ENCODE measurements around the gene OPN3.

OPN3 gene

GRCh38 chr1:241645199-241645598 lies 5.0 kb upstream of the OPN3 start:
- DNase-seq (ENCODE audit: low read depth, low spot score), result no peak

- no peak for DNase-seq (ENCODE audit: low read depth, low spot score)
Observed at GRCh38 chr1:241644259-241644658, 4.1 kb upstream of the OPN3 start.

DNA sequence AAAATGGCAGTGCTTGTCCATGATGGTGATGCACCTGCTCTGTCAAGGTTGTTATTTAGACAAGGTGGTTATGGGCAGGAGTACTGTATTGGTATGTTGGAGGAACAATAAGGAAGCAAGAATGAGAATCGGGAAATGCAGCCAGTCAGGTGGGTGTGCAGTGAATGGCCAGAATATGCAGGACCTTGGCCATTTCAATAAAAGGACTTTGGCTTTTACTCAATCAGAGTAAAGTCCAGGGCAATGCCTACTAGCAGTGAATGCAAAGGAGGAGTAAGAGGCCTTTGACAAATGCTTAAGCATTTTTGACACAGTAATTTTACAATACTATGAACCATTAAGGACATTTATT lies 2.4 kb upstream of the OPN3 start:
- DNase-seq (ENCODE audit: low read depth, low spot score), result no peak

DNA sequence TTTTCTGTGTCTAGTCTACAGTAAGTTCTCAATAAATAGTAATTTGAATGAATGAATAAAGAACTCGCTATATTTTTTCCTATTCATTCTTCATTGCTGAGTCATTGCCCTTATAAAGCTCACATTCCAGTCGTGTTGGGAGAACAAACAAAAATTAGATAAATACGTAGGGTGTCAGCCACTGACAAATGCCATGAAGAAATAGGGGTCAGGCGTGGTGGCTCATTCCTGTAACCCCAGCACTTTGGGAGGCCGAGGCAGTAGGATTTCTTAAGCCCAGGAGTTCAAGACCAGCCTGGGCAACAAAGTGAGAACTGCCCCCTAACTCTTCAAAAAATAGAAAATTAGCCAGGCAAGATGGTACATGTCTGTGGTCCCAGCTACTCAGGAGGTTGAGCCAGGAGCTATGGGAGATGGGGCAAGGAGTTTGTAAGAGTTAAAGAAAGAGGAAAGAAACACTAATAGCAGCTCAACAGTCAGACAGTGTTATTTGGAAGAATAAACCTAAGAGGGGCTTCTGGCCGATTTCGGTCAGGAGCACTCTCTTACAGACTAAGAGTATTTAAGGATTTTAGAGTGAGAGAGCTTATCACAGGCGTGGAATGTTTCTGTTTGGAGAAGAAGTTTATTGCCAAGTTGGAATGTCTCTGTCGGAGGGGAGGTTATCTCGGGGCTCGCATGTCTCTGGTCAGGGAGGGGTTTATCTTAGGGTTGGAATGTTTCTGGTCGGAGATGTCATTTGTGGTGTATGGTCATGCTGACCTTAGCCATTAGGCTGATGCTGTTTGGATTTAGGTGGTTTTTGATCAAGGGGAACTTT lies 1.8 kb upstream of the OPN3 start:
- no peak for DNase-seq (ENCODE audit: low read depth, low spot score)

- no peak for DNase-seq (ENCODE audit: low read depth, low spot score)
Observed at GRCh38 chr1:241640867-241641622, 876 bp upstream of the OPN3 start.

DNA sequence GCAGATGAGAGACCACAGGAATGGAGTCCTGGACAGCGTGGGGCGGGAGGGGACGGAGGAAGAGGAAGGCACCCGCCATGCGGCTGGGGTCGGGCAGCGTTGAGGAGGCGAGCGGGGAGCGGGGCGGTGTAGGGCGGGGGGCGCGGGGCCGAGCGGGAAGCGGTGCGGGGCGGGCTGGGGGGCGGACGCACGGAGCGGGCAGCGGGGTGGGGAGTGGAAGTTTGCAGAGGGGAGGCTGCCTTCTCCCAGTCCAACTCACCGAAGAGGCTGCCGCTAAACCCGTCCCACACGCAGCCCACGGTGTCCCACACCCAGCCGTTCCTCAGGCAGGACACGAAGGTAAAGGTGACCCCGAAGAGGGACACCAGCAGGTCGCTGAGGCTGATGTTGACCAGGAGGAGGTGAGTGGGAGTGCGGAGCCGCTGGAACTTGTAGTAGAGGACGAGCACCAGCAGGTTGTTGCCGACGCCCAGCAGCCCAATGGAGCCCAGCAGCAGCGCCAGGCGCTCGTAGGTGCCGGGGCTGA lies 483 bp downstream of the OPN3 start:
- peak; percentile 2 for DNase-seq (ENCODE audit: low read depth, low spot score)

DNA sequence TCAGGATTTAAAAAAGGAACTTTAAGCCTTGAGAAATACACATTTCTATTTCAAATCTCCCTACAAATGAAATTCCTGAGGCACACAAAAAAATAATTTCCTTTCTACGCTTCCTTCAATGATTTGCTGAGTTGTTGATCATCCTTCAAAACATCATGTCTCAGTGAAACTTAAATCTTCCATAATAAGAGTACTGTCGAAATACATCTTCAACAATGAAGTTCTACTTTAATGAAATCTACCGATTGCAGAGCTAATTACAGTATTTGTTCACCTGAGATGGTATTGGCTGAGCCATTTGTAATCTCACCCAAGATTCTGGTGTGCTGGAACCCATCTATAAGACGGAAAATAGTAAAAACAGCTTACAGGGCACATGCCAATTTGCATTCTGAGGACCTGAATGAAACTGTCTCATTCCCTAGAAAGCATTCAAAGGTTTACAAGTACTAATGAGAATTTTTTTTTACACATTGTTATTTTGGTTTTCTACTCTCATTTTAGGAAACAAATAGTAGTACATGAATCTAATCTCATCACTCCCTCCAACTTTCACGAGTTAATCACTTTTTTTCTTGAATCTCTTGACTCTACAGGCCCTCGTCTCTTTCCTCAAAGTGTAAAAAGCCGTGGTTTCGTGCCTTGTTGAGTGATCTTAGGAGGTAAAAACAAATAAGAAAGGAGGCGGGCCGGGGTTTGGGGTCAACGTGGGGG lies 1.1 kb downstream of the OPN3 start:
- no peak for DNase-seq (ENCODE audit: low read depth, low spot score)

GRCh38 chr1:241638099-241638682 lies 2.0 kb downstream of the OPN3 start:
- no peak for DNase-seq (ENCODE audit: low read depth, low spot score)

DNA sequence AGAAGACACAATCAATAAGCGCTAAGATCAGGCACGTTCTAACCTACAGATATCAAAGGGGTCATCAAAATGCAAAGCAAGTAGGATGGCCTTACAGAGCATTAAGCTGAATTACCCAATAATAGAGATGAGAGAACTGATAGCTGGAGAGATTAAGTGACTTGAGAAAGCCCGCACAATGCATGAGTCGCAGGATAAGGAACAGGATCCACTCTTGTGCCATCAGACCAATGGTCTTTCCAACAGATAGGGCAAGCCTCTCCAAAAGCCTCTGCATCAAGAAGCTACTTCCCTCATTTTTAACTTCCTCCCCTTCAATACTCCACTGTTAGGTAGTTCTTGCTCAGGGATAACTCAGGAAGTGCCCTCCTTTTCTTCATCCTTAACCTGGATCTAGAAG lies 2.6 kb downstream of the OPN3 start:
- no peak for DNase-seq (ENCODE audit: low read depth, low spot score)

- DNase-seq (ENCODE audit: low read depth, low spot score), result no peak
Observed at GRCh38 chr1:241637046-241637590, 3.1 kb downstream of the OPN3 start.

DNA sequence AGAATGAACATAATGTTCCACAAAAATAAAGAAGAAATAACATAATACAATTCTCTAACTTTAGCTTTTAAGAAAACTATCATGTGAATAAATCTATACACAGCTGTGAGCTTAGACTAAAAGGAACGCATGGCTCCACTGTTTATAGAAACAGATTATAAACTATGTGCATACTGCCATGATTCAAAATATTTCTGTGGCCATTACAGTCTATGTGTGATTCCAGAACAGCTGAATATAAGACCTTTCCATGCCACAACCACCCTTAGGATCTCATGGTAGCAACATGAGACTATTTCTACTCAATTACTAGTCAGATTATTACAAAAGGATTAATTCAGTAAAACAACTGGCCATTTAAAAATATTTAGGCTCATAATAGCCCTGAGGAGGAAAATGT lies 3.9 kb downstream of the OPN3 start:
- no peak for DNase-seq (ENCODE audit: low read depth, low spot score)

GRCh38 chr1:241635556-241636152 lies 4.5 kb downstream of the OPN3 start:
- DNase-seq (ENCODE audit: low read depth, low spot score), result no peak

- no peak for DNase-seq (ENCODE audit: low read depth, low spot score)
Observed at GRCh38 chr1:241632987-241633386, 7.2 kb downstream of the OPN3 start.

DNA sequence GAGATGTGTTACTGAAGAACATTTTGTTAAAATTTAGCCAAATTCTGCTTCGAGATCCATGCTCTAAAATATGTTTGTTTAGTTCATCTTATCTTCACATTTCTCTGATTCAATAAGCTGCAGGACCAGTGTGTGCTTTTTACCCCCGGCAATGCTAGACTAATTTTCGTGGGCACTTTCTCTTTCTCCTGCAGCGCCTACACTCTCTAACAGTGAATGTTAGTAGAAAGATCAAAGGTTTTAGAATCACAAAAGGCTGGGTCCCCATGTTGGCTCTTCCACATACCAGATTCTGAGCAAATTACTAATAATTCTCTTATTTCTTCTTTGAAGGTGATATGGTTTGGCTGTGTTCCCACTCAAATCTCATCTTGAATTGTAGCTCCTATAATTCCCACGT lies 8.5 kb downstream of the OPN3 start:
- no peak for DNase-seq (ENCODE audit: low read depth, low spot score)

- DNase-seq (ENCODE audit: low read depth, low spot score), result no peak
Observed at GRCh38 chr1:241630899-241631298, 9.3 kb downstream of the OPN3 start.

- DNase-seq (ENCODE audit: low read depth, low spot score), result no peak
Observed at GRCh38 chr1:241630476-241630875, 9.7 kb downstream of the OPN3 start.

GRCh38 chr1:241630005-241630404 lies 10.2 kb downstream of the OPN3 start:
- no peak for DNase-seq (ENCODE audit: low read depth, low spot score)

DNA sequence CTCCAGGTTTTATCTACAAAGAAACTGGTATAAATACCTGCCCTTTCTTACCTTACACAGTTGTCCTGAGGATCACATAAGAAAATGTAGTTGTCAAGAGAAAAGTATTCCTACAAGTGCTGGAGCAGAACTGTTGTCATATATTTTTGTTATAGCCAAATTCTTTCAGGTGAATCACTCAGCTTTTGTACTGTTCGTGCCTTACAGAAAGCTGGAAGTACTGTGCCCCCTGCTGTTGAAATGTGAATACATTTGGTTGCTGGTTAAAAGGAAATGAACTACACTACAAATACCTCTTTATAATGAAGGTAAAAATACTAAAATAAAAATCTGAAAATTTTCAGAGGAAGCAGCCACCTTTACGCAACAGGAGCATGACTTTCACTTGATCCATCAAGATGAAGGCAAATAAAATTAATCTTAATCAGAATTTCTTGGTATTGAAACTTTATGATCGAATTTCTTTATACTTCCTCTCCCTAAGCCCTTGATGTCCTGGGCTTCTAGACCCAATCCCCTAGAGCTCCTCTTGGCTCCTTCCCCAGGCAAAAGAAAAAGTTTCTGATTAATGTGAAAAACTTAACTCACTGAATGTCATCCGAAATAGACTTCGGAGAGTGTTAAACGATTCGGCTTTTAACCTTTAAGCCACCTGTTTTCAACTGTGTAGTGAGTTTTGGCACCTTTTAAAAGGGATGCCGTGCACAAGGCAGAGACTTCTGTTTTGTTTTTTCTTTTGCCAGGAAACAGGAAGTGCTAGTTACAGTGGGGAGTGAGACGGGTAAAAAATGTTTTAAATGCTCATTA lies 12.5 kb downstream of the OPN3 start:
- no peak for DNase-seq (ENCODE audit: low read depth, low spot score)

DNA sequence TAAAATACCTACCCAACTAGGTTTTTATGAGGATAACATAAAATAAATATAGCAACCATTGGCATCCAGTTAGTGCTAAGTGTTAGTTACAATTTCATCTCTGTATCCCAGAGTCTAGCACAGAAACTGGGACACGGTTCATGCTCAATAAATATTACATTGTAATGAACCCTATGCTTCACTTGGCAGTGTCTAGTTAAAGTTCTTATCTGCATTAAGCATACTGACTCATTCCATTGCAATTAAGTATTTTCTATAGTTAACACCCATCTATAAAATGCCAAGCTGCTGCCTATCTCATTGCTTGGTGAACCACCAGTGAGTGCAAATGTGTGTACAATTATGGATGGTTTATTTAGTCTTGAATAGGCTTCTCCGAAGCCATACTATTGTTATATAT lies 15.2 kb downstream of the OPN3 start:
- DNase-seq (ENCODE audit: low read depth, low spot score), result no peak

DNA sequence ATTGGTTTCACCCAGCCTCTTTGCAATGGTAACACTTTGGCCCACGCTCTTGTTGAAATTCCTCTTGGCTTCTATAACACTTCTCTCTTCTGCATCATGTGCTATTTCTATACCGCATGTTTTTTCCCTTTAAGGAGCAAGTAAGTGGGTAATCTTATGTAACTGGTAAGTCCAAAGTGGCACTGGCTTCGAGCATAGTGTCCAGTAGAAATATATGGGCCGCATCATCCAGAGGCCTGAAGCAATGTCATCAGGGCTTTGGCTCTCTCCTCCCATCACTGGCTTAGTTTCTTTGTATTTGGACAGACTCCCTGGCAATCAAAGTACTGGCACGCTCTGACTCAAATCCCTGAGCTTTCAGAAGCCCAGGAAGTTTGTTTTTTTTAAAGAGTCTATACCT lies 17.5 kb downstream of the OPN3 start:
- no peak for DNase-seq (ENCODE audit: low read depth, low spot score)
